ENCODE results near the gene SVIL. TPM values are rescaled to one million over a fixed set of nuclear protein-coding genes. Genes with fewer than 3 reads are reported as not detected.
A peak's percentile ranks its signal among the peaks of the same experiment; 100 is the strongest.
"Not testable (repeated sequence)": the region's sequence is repeated elsewhere in the genome, so short reads cannot be mapped to it uniquely, and the experiment has no call there.

SVIL gene
- total RNA-seq, 4 donors from 2014 or later: 1,040 to 1,354 (median 1,121) TPM

DNA sequence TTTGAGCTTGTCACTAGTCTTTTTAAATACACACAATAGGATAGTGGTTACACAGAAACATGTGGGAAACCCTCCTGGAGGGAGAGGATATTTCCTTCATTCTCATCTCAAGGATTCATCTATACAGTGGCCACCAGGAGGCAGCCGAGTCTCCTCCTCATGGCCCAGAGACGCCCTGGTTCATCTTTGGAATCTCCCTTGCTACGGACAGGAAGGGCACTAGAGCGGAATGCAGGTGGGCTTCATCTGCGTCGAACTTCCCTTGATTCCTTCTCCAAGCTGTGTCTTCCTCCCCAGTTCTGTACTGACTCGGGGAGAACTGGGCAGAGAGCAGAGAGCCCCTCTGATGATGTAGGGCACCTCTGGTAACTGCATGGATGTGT lies 146.9 kb downstream of the SVIL start:
- H3K9me3 ChIP-seq; H3K4me1 ChIP-seq; H3K27me3 ChIP-seq; intact Hi-C loops (cut with DNase I; ENCODE audit: low total_unique reads); H3K4me3 ChIP-seq; DNase-seq; ATAC-seq; in situ Hi-C loops (cut with MboI; ENCODE audit: low sequenced_read_pairs in 4 of 4): not testable (repeated sequence)
- peak overlapping the region; percentile 30 to 56 (median 52) for H3K27ac ChIP-seq
- TF ChIP-seq, protein P1, sequence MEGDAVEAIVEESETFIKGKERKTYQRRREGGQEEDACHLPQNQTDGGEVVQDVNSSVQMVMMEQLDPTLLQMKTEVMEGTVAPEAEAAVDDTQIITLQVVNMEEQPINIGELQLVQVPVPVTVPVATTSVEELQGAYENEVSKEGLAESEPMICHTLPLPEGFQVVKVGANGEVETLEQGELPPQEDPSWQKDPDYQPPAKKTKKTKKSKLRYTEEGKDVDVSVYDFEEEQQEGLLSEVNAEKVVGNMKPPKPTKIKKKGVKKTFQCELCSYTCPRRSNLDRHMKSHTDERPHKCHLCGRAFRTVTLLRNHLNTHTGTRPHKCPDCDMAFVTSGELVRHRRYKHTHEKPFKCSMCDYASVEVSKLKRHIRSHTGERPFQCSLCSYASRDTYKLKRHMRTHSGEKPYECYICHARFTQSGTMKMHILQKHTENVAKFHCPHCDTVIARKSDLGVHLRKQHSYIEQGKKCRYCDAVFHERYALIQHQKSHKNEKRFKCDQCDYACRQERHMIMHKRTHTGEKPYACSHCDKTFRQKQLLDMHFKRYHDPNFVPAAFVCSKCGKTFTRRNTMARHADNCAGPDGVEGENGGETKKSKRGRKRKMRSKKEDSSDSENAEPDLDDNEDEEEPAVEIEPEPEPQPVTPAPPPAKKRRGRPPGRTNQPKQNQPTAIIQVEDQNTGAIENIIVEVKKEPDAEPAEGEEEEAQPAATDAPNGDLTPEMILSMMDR (IDR thresholded peaks at IDR 0.05 in 4 of 5, conservative IDR thresholded peaks at IDR 0.05 in 1 of 5): peak in 3 of 5 experiments; percentile 13 to 40 (median 15)
- H3K36me3 ChIP-seq: peaks cover 6 to 100% of the 10 kb centered on the region in 2 donors

DNA sequence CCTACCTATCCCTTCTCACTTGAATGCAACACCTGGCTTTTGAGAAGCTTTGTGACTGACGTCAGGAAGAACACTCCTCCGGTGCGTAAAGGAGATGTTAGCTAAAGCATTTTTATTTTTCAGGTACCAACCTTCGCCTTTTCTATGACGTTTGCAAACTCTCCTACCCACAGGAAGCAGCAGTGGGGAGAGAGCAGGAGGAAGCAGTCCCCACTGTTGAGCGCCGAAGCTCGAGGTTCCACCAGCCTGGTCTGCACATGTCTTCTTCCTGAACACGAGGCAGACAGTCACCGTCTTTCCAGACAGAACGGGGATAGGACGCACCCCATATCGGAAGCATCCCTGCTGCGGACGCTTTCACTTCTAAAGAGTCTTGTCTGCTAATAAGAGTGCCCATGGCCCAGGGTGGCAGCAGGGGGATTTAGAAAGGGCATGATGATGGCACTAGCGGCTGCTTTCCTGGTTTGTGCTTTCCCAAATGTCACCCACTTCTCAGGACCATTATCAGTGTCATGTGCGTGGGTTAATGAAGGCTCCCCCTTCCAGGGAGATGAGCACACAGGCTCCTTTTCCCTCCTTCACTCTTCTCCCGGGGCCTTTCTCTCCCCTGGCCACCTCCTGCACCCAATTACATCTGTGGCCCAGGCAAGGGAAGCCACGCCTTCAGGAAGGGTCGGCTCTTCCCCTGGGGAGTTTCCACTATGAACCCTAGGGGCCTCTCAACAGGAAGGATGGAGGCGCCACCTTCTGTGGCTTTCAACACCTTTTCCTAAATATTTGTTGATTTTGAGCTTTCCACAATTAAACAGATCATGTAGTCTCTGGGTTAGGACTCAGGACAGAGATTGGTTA lies 147.5 kb downstream of the SVIL start:
- intact Hi-C loops (cut with DNase I; ENCODE audit: low total_unique reads); DNase-seq; H3K4me3 ChIP-seq; H3K27me3 ChIP-seq; in situ Hi-C loops (cut with MboI; ENCODE audit: low sequenced_read_pairs in 4 of 4); H3K9me3 ChIP-seq; ATAC-seq: not testable (repeated sequence)
- Histone ChIP-seq H3K36me3 (peaks cover 6 to 100% of the 10 kb centered on the region in 2 donors), H3K4me1 (peaks cover 11 to 13% of the 10 kb centered on the region in 2 donors), H3K27ac (peak overlapping the region in 3 of 4 donors; percentile 3 to 56 (median 54))

DNA sequence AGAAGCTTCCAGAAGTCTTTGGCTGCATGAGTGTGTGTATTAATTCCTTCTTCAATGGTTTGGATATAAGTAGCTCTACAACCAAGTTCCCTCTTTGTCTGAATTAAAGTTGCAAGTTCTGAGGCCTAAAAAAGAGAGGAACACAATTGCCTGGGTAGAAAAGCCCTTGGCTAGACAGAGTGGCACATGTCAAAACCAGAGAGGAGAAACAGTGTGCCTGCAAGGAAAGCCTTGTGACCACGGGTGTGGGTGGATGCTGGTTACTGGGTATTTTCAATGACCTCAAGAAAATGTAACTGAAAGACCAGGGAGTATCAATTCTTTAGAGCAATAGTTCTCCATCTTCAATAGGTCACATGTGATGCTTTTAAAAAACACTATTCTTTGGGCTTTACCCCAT lies 148.3 kb downstream of the SVIL start:
- Histone ChIP-seq H3K9me3 (no peaks in the 10 kb centered on the region), H3K27me3 (no peaks in the 10 kb centered on the region), H3K27ac (peak overlapping the region in 2 of 4 donors; percentile 3 to 56), H3K36me3 (peaks cover 6 to 96% of the 10 kb centered on the region in 2 donors), H3K4me3 (no peak overlapping the region), H3K4me1 (peaks cover 13% of the 10 kb centered on the region in 2 donors)
- in situ Hi-C loops (cut with MboI; ENCODE audit: low sequenced_read_pairs in 4 of 4): no loop called here
- DNase-seq: no peak
- intact Hi-C loops (cut with DNase I; ENCODE audit: low total_unique reads): no loop called here
- ATAC-seq: no peak
- TF ChIP-seq, protein P1 (IDR thresholded peaks at IDR 0.05 in 4 of 5, conservative IDR thresholded peaks at IDR 0.05 in 1 of 5): no peak
- no peak for TF ChIP-seq POLR2A (IDR thresholded peaks at IDR 0.05)

DNA sequence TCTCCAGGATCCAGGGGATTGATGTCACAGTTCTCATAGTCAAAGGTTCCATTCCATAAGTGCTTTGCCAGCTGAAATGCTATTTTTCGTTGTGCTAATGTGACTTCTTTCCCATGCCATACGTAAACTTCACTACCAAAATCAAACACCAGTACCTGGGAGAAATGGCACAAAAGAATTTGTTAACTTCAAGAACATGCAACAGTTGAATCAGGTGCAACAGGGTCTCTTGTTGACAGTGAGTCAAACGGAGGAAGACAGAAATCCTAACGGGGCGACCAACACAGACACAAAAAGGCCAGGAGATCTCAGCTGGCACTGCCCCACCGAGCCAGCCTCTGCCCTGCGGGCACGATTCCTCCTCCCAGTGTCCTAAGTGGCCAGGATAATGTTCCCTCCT lies 150.1 kb downstream of the SVIL start:
- peaks cover 6 to 96% of the 10 kb centered on the region in 2 donors for H3K36me3 ChIP-seq
- in situ Hi-C loops (cut with MboI; ENCODE audit: low sequenced_read_pairs in 4 of 4); H3K27me3 ChIP-seq; intact Hi-C loops (cut with DNase I; ENCODE audit: low total_unique reads); DNase-seq; H3K9me3 ChIP-seq; H3K4me3 ChIP-seq: not testable (repeated sequence)
- H3K27ac ChIP-seq: peak overlapping the region in 2 of 4 donors; percentile 35 to 56
- ATAC-seq: peak in 1 of 2 donors; percentile 17
- H3K4me1 ChIP-seq: peaks cover 16 to 17% of the 10 kb centered on the region in 2 donors

DNA sequence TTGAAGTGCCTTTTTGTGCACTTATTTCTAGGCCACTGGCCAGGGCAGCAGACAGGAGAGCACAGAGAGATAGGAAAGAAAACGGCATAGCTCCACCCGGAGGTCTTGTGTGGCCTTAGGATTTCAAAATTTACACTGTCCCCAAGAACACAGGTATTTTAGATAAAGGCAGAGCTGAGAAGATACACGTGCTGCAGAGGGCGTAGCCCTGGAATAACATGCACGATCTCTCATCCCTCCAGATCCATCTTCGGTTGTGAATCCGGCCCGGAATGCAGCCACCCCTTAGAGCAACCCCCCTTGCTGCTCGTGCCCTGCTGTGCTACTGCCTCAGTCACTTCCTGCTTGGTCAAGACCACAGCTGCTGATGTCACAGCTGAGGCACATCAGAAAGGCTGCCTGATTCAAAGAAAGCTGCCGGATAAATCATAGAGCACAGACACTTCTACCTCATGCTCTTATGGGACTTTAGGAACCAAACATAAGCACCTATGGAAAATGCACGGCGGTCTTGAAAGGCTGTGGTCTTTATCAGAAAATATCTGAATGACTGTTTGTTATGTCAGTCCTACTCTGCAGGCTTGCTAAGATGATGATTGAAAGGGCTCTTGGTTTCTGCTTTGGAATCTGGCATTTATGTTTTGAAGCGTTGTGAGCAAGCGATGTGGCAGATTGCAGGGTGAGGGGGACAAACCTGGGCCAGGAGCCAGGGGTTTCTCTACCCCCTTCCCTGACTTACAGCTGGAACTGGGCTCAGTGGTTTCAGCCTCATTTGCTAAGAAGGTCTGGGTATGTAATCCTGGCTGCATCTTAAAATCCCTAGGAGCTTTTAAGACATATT lies 152.0 kb downstream of the SVIL start:
- Histone ChIP-seq H3K9me3 (no peaks in the 10 kb centered on the region), H3K36me3 (peaks cover 6 to 92% of the 10 kb centered on the region in 2 donors), H3K4me1 (peaks cover 28 to 29% of the 10 kb centered on the region in 2 donors), H3K27me3 (no peaks in the 10 kb centered on the region), H3K27ac (peak overlapping the region; percentile 28 to 59 (median 50)), H3K4me3 (no peak overlapping the region)
- intact Hi-C loops (cut with DNase I; ENCODE audit: low total_unique reads): no loop called here
- TF ChIP-seq, protein P1 (IDR thresholded peaks at IDR 0.05 in 4 of 5, conservative IDR thresholded peaks at IDR 0.05 in 1 of 5): no peak
- no peak for TF ChIP-seq POLR2A (IDR thresholded peaks at IDR 0.05)
- no peak for ATAC-seq
- in situ Hi-C loops (cut with MboI; ENCODE audit: low sequenced_read_pairs in 4 of 4): no loop called here
- DNase-seq: no peak
